IPS DF 6.9 (cell line): ENCODE data around the gene PTPRG.

Experiments
- DNase-seq: peaks from one replicate; pipeline ENCODE4 v3.0.0-alpha.2; 2013; ENCODE audit warnings: low read depth, low spot score
- H3K27ac ChIP-seq: one replicate; pipeline ENCODE4 v1.5.1; 2013; ENCODE audit warnings: low read length, control low read depth
- H3K27me3 ChIP-seq: 2 replicates; pipeline ENCODE4 v1.6.1; 2013; ENCODE audit warnings: mild to moderate bottlenecking, low read length; ENCODE audit not compliant: control insufficient read depth, insufficient read depth
- H3K36me3 ChIP-seq: 2 replicates; pipeline ENCODE4 v1.6.1; 2013; ENCODE audit warnings: low read length; ENCODE audit not compliant: control insufficient read depth, insufficient read depth
- H3K4me1 ChIP-seq: 2 replicates; pipeline ENCODE4 v1.6.1; 2013; ENCODE audit warnings: low read length; ENCODE audit not compliant: control insufficient read depth, insufficient read depth
- H3K4me3 ChIP-seq: 2 replicates; pipeline ENCODE4 v1.5.1; 2013; ENCODE audit warnings: mild to moderate bottlenecking, low read length
- H3K9me3 ChIP-seq: 2 replicates; pipeline ENCODE4 v1.6.1; 2013; ENCODE audit warnings: low read length, inconsistent platforms; ENCODE audit not compliant: control insufficient read depth, insufficient read depth
- WGBS: extraction: QIAGEN DNeasy Blood & Tissue Kit; methylation state at CpG from one replicate; pipeline ENCODE4 v1.1.7; 2013; ENCODE audit warnings: mixed read lengths, missing lambda C conversion rate; ENCODE audit not compliant: insufficient read length, insufficient coverage; 5-methylcytosine and 5-hydroxymethylcytosine counted together

Gene PTPRG

GRCh38 chr3:62192891-62193290, 631.5 kb downstream of the PTPRG start:
- Histone ChIP-seq H3K4me1 (0 out of 2 replicates have a peak, but pooled peaks cover 1% of the 10 kb centered on the region), H3K27me3 (no peaks in the 10 kb centered on the region), H3K9me3 (no peaks in the 10 kb centered on the region), H3K36me3 (0 out of 2 replicates have a peak, but pooled peaks cover 3% of the 10 kb centered on the region), H3K27ac (no peak overlapping the region), H3K4me3 (no peak overlapping the region)
- DNase-seq: no peak
- no CpG with 5 or more reads among the region's 5 CpGs for WGBS

GRCh38 chr3:62193586-62194345, 632.4 kb downstream of the PTPRG start:
- no peak for DNase-seq
- H3K9me3 ChIP-seq: no peaks in the 10 kb centered on the region
- WGBS: no CpG with 5 or more reads among the region's 10 CpGs
- no peak overlapping the region for H3K4me3 ChIP-seq
- H3K27ac ChIP-seq: no peak overlapping the region
- H3K4me1 ChIP-seq: 0 out of 2 replicates have a peak, but pooled peaks cover 1% of the 10 kb centered on the region
- H3K27me3 ChIP-seq: no peaks in the 10 kb centered on the region
- 0 out of 2 replicates have a peak, but pooled peaks cover 3% of the 10 kb centered on the region for H3K36me3 ChIP-seq

GRCh38 chr3:62197350-62198012, 636.1 kb downstream of the PTPRG start:
- H3K27ac ChIP-seq: no peak overlapping the region
- no peak overlapping the region for H3K4me3 ChIP-seq
- H3K36me3 ChIP-seq: no peaks in the 10 kb centered on the region
- no CpG with 5 or more reads among the region's 5 CpGs for WGBS
- DNase-seq: no peak
- H3K27me3 ChIP-seq: no peaks in the 10 kb centered on the region
- H3K9me3 ChIP-seq: no peaks in the 10 kb centered on the region
- H3K4me1 ChIP-seq: 0 out of 2 replicates have a peak, but pooled peaks cover 1% of the 10 kb centered on the region

- no peaks in the 10 kb centered on the region for H3K9me3 ChIP-seq
- no peak overlapping the region for H3K4me3 ChIP-seq
- peaks cover 4% of the 10 kb centered on the region; the same call in 1 of the 2 replicates for H3K36me3 ChIP-seq
- H3K27me3 ChIP-seq: no peaks in the 10 kb centered on the region
- no peak for DNase-seq
- H3K4me1 ChIP-seq: 0 out of 2 replicates have a peak, but pooled peaks cover 1% of the 10 kb centered on the region
- WGBS: no CpG with 5 or more reads among the region's 3 CpGs
- no peak overlapping the region for H3K27ac ChIP-seq
These were observed 637.8 kb downstream of the PTPRG start for GRCh38 chr3:62199126-62199525.

- WGBS: 100% methylated on average over 1 of the region's 6 CpGs
- Histone ChIP-seq H3K36me3 (peaks cover 4% of the 10 kb centered on the region; the same call in 1 of the 2 replicates), H3K27ac (no peak overlapping the region), H3K4me3 (no peak overlapping the region), H3K27me3 (no peaks in the 10 kb centered on the region), H3K4me1 (no peaks in the 10 kb centered on the region), H3K9me3 (no peaks in the 10 kb centered on the region)
- no peak for DNase-seq
These were observed 640.2 kb downstream of the PTPRG start for GRCh38 chr3:62201438-62202035.

GRCh38 chr3:62203152-62203551, 641.8 kb downstream of the PTPRG start:
- no peaks in the 10 kb centered on the region for H3K27me3 ChIP-seq
- H3K4me3 ChIP-seq: no peak overlapping the region
- DNase-seq: no peak
- H3K9me3 ChIP-seq: no peaks in the 10 kb centered on the region
- WGBS: no CpG with 5 or more reads among the region's 22 CpGs
- H3K27ac ChIP-seq: no peak overlapping the region
- no peaks in the 10 kb centered on the region for H3K4me1 ChIP-seq
- peaks cover 4% of the 10 kb centered on the region; the same call in 1 of the 2 replicates for H3K36me3 ChIP-seq

- WGBS: no CpG with 5 or more reads among the region's 19 CpGs
- no peaks in the 10 kb centered on the region for H3K4me1 ChIP-seq
- H3K36me3 ChIP-seq: peaks cover 4% of the 10 kb centered on the region; the same call in 1 of the 2 replicates
- H3K9me3 ChIP-seq: no peaks in the 10 kb centered on the region
- DNase-seq: no peak
- H3K27me3 ChIP-seq: no peaks in the 10 kb centered on the region
- no peak overlapping the region for H3K4me3 ChIP-seq
- no peak overlapping the region for H3K27ac ChIP-seq
These were observed 642.2 kb downstream of the PTPRG start for GRCh38 chr3:62203561-62203960.

GRCh38 chr3:62207197-62207596, 645.8 kb downstream of the PTPRG start:
- WGBS: no CpG with 5 or more reads among the region's 3 CpGs

GRCh38 chr3:62208385-62208784, 647.0 kb downstream of the PTPRG start:
- Histone ChIP-seq H3K4me3 (no peak overlapping the region), H3K27ac (no peak overlapping the region), H3K36me3 (peaks cover 4% of the 10 kb centered on the region; the same call in 1 of the 2 replicates), H3K27me3 (no peaks in the 10 kb centered on the region), H3K4me1 (no peaks in the 10 kb centered on the region), H3K9me3 (no peaks in the 10 kb centered on the region)
- no CpG with 5 or more reads among the region's 4 CpGs for WGBS
- no peak for DNase-seq

More at GRCh38 chr3:62207197-62207596, 645.8 kb downstream of the PTPRG start:
- no peaks in the 10 kb centered on the region for H3K4me1 ChIP-seq
- no peak overlapping the region for H3K27ac ChIP-seq
- H3K36me3 ChIP-seq: peaks cover 4% of the 10 kb centered on the region; the same call in 1 of the 2 replicates
- H3K4me3 ChIP-seq: no peak overlapping the region
- no peak for DNase-seq
- no peaks in the 10 kb centered on the region for H3K27me3 ChIP-seq
- H3K9me3 ChIP-seq: no peaks in the 10 kb centered on the region

- Histone ChIP-seq H3K36me3 (no peaks in the 10 kb centered on the region), H3K9me3 (no peaks in the 10 kb centered on the region), H3K4me3 (no peak overlapping the region), H3K4me1 (no peaks in the 10 kb centered on the region), H3K27me3 (no peaks in the 10 kb centered on the region), H3K27ac (no peak overlapping the region)
- DNase-seq: no peak
- no CpG with 5 or more reads among the region's 5 CpGs for WGBS
These were observed 647.7 kb downstream of the PTPRG start for GRCh38 chr3:62209101-62209500.
